Neutrophil (primary cell): ENCODE measurements around the gene FOXN3.

Source experiments
- H3K27ac ChIP-seq: fragments of 200-600 bp; sonication (generic); 2 replicates; pipeline ENCODE4 v1.5.1; 2016; ENCODE audit warnings: mild to moderate bottlenecking, moderate library complexity
- H3K27me3 ChIP-seq: fragments of 200-600 bp; sonication (generic); 2 replicates; pipeline ENCODE4 v1.6.0; 2016; ENCODE audit warnings: mild to moderate bottlenecking
- H3K36me3 ChIP-seq: fragments of 200-600 bp; sonication (generic); 2 replicates; pipeline ENCODE4 v1.5.1; 2017
- H3K4me1 ChIP-seq, 2 experiments: fragments of 200-600 bp in 1 of 2; sonication (generic) in 1 of 2; 1 replicate in 1 of 2; 2 replicates in 1 of 2; pipeline versions ENCODE4 v1.5.1 to v1.6.1; 2013 to 2016; ENCODE audit warnings: low read depth in 1 of 2, low read length in 1 of 2, mild to moderate bottlenecking in 1 of 2, moderate library complexity in 1 of 2; ENCODE audit not compliant: control insufficient read depth in 1 of 2, insufficient read depth in 1 of 2
- H3K4me3 ChIP-seq, 2 experiments: fragments of 200-600 bp in 1 of 2; sonication (generic) in 1 of 2; 1 replicate in 1 of 2; 2 replicates in 1 of 2; pipeline ENCODE4 v1.5.1; 2013 to 2016; ENCODE audit warnings: low read depth in 1 of 2, low read length in 1 of 2, mild to moderate bottlenecking in 1 of 2, moderate library complexity in 1 of 2
- H3K9me3 ChIP-seq: fragments of 200-600 bp; sonication (generic); 2 replicates; pipeline ENCODE4 v1.5.1; 2016
- CTCF ChIP-seq: fragments of 200-600 bp; sonication (generic); IDR thresholded peaks from 2 replicates; pipeline ENCODE4 v1.5.1; 2016; ENCODE audit warnings: antibody characterized with exemption

Gene FOXN3

DNA sequence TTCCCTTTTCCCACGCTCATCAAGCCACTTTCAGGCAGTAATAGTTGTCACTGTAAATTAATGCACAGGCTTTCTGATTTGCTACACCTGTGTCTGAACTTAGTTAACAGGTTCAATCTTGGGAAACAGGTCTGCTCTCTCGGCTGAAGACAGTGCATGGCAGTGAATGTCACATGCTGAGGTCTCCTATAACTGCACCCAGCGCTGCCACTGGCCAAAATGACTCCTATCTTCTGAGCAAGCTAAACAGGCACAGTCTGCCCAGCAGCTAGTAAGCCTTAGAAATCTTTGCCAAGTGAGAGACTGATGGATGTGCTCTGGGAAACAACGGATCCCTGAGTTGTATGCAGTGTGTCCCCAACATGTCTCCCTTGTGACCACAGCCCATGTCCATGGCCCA, 25.2 kb upstream of the FOXN3 start:
- peaks cover 17 to 23% of the 10 kb centered on the region in 2 experiments for H3K4me1 ChIP-seq
- no peak for TF ChIP-seq CTCF
- no peaks in the 10 kb centered on the region for H3K36me3 ChIP-seq
- no peaks in the 10 kb centered on the region for H3K27me3 ChIP-seq
- H3K27ac ChIP-seq, result peak overlapping the region; percentile 29
- no peak overlapping the region for H3K4me3 ChIP-seq
- no peaks in the 10 kb centered on the region for H3K9me3 ChIP-seq

GRCh38 chr14:89440986-89441909, 24.2 kb upstream of the FOXN3 start:
- H3K4me1 ChIP-seq, result peaks cover 8 to 13% of the 10 kb centered on the region in 2 experiments
- no peak overlapping the region for H3K27ac ChIP-seq
- H3K36me3 ChIP-seq, result no peaks in the 10 kb centered on the region

GRCh38 chr14:89435892-89436656, 19.0 kb upstream of the FOXN3 start:
- no peak overlapping the region for H3K27ac ChIP-seq
- no peak for TF ChIP-seq CTCF

More at GRCh38 chr14:89440986-89441909, 24.2 kb upstream of the FOXN3 start:
- Histone ChIP-seq H3K9me3 (no peaks in the 10 kb centered on the region), H3K4me3 (no peak overlapping the region), H3K27me3 (no peaks in the 10 kb centered on the region)
- no peak for TF ChIP-seq CTCF

GRCh38 chr14:89435492-89435891, 18.5 kb upstream of the FOXN3 start:
- H3K27ac ChIP-seq, result no peak overlapping the region
- H3K9me3 ChIP-seq, result no peaks in the 10 kb centered on the region
- no peaks in the 10 kb centered on the region for H3K36me3 ChIP-seq
- H3K27me3 ChIP-seq, result no peaks in the 10 kb centered on the region
- H3K4me1 ChIP-seq, result peaks cover 10 to 11% of the 10 kb centered on the region in 2 experiments
- TF ChIP-seq CTCF, result no peak
- no peak overlapping the region for H3K4me3 ChIP-seq

More at GRCh38 chr14:89435892-89436656, 19.0 kb upstream of the FOXN3 start:
- no peak overlapping the region for H3K4me3 ChIP-seq
- H3K9me3 ChIP-seq, result no peaks in the 10 kb centered on the region
- no peaks in the 10 kb centered on the region for H3K36me3 ChIP-seq
- H3K27me3 ChIP-seq, result no peaks in the 10 kb centered on the region
- H3K4me1 ChIP-seq, result peaks cover 5 to 8% of the 10 kb centered on the region in 2 experiments

DNA sequence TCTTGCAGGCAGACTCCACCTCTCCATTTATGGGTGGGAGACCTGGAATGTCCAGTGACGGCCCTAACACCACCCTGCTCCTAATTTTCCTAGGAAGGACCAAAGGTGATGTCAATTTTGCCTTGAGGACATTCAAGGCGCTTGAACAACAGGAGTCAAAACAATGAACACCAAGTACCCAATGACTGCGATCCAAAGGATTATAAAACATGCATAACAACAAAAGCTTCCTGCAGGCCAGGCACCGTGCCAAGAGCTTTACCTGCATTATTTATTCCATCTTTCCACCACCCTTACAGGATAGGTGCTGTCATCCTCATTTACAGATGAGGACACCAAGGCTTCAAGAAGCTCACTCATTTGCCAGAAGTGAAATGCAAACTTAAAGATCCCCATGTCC, 15.2 kb upstream of the FOXN3 start:
- no peak for TF ChIP-seq CTCF
- H3K4me3 ChIP-seq, result no peak overlapping the region
- no peaks in the 10 kb centered on the region for H3K27me3 ChIP-seq
- H3K4me1 ChIP-seq, result peaks cover 37% of the 10 kb centered on the region in 2 experiments
- no peaks in the 10 kb centered on the region for H3K9me3 ChIP-seq
- H3K36me3 ChIP-seq, result no peaks in the 10 kb centered on the region
- peak overlapping the region; percentile 88 for H3K27ac ChIP-seq
